Activated CD8-positive, alpha-beta T cell treated with anti-CD3 and anti-CD28 coated beads for 36 hours (primary cell): ENCODE measurements around the gene C1orf105. TPM values are rescaled to one million over a fixed set of nuclear protein-coding genes. Genes with fewer than 3 reads are reported as not detected.
"Not testable (repeated sequence)": the region's sequence is repeated elsewhere in the genome, so short reads cannot be mapped to it uniquely, and the experiment has no call there.

Experiments
- ATAC-seq: fragments of 200-7000 bp; cut with Tn5 transposase; one replicate; pipeline ENCODE4 v1.10.0; 2021; ENCODE audit warnings: mild to moderate bottlenecking, moderate library complexity
- CTCF ChIA-PET: fragments of 350-600 bp; sonication (Branson Sonifier 250); formaldehyde crosslinking; loops from one replicate; lab custom pipeline; 2021; ENCODE audit warnings: antibody characterized with exemption; lab: Charles Lee
- POLR2A ChIA-PET: fragments of 350-600 bp; sonication (Branson Sonifier 250); formaldehyde crosslinking; loops from one replicate; lab custom pipeline; 2021; ENCODE audit warnings: antibody characterized with exemption; lab: Charles Lee
- DNase-seq: peaks from one replicate; pipeline ENCODE4 v3.0.0-alpha.2; 2020
- H3K27ac Mint-ChIP-seq: one replicate; pipeline ENCODE4 v1.8.0; 2021; ENCODE audit warnings: mild to moderate bottlenecking, mixed read lengths
- H3K27me3 Mint-ChIP-seq: one replicate; pipeline ENCODE4 v1.8.0; 2021; ENCODE audit warnings: mixed read lengths
- H3K36me3 Mint-ChIP-seq: one replicate; pipeline ENCODE4 v1.8.0; 2021; ENCODE audit warnings: low read depth, mixed read lengths
- H3K4me1 Mint-ChIP-seq: one replicate; pipeline ENCODE4 v1.8.0; 2021; ENCODE audit warnings: low read depth, mixed read lengths
- H3K4me3 Mint-ChIP-seq: one replicate; pipeline ENCODE4 v1.8.0; 2021; ENCODE audit warnings: mild to moderate bottlenecking, moderate library complexity, mixed read lengths
- H3K9me3 Mint-ChIP-seq: one replicate; pipeline ENCODE4 v1.8.0; 2021; ENCODE audit warnings: mixed read lengths
- CTCF ChIP-seq: fragments of 200-600 bp; IDR thresholded peaks from one replicate; pipeline ENCODE4 v1.8.0; 2022; ENCODE audit warnings: antibody characterized with exemption, mild to moderate bottlenecking
- intact Hi-C: fragments of 100-400 bp; cut with micrococcal nuclease; formaldehyde crosslinking; loops from one replicate; pipeline ENCODE4 v1.10.0; 2022
- total RNA-seq, 2 experiments: library from RNA; stranded (reverse); gene quantifications; one replicate each; pipeline ENCODE4 v1.2.3, GENCODE V29; 2021

C1orf105 gene
- not detected for total RNA-seq

- ChIA-PET POLR2A (interaction anchor here (0.6 kb wide), 1 partner anchor 12 kb away, joined by 3 read pairs; no protein-coding TSS in a partner anchor), CTCF (interaction anchor here (1.1 to 1.5 kb wide), 5 partner anchors 8 to 418 kb away, joined by 3 to 6 read pairs (median 3); no protein-coding TSS in a partner anchor)
- DNase-seq (no peak), ATAC-seq (no peak)
- intact Hi-C loops, result no loop called here
- no peaks in the 10 kb centered on the region for H3K9me3 Mint-ChIP-seq
- no peak within 1 kb of the TSS for H3K4me3 Mint-ChIP-seq
- TF ChIP-seq CTCF, result no peak
- H3K27me3 Mint-ChIP-seq, result no peaks in the 10 kb centered on the region
- H3K36me3 Mint-ChIP-seq, result no peaks in the 10 kb centered on the region
- H3K27ac Mint-ChIP-seq, result no peak within 1 kb of the TSS
- H3K4me1 Mint-ChIP-seq, result peaks cover 10% of the 10 kb centered on the region
Observed at GRCh38 chr1:172420385-172420784, at the start of gene C1orf105. C1orf105 (plus strand) TSS chr1:172420685; CDS start chr1:172420886, 201 bp downstream.

GRCh38 chr1:172371646-172372045 lies 48.8 kb upstream of the C1orf105 start:
- ATAC-seq, H3K27me3 Mint-ChIP-seq, intact Hi-C loops, CTCF ChIA-PET, H3K27ac Mint-ChIP-seq, POLR2A ChIA-PET, DNase-seq, H3K36me3 Mint-ChIP-seq, H3K4me3 Mint-ChIP-seq: not testable (repeated sequence)
- H3K4me1 Mint-ChIP-seq, result peaks cover 18% of the 10 kb centered on the region
- H3K9me3 Mint-ChIP-seq, result peaks cover 21% of the 10 kb centered on the region

- ATAC-seq, result no peak
- no peak for TF ChIP-seq CTCF
- H3K9me3 Mint-ChIP-seq, result peaks cover 5% of the 10 kb centered on the region
- H3K4me3 Mint-ChIP-seq, result no peak overlapping the region
- H3K27me3 Mint-ChIP-seq, result no peaks in the 10 kb centered on the region
- no peaks in the 10 kb centered on the region for H3K36me3 Mint-ChIP-seq
- POLR2A ChIA-PET, result interaction anchor here (1.2 kb wide), 1 partner anchor 15 kb away, joined by 9 read pairs; no protein-coding TSS in a partner anchor
- H3K4me1 Mint-ChIP-seq, result peaks cover 21% of the 10 kb centered on the region
- H3K27ac Mint-ChIP-seq, result no peak overlapping the region
- intact Hi-C loops, result no loop called here
- DNase-seq, result no peak
- CTCF ChIA-PET, result interaction anchor here (1.3 kb wide), 2 partner anchors 56 to 70 kb away, joined by 3 to 4 read pairs; partner anchors contain the start of gene PIGC
Observed at GRCh38 chr1:172373864-172374263, 46.6 kb upstream of the C1orf105 start.

GRCh38 chr1:172375211-172375631 lies 45.3 kb upstream of the C1orf105 start:
- H3K36me3 Mint-ChIP-seq, result no peaks in the 10 kb centered on the region
- CTCF ChIA-PET, result interaction anchor here (1.0 kb wide), 1 partner anchor 56 kb away, joined by 3 read pairs; no protein-coding TSS in a partner anchor
- no peaks in the 10 kb centered on the region for H3K9me3 Mint-ChIP-seq
- no peak overlapping the region for H3K27ac Mint-ChIP-seq
- H3K4me1 Mint-ChIP-seq, result peaks cover 25% of the 10 kb centered on the region
- intact Hi-C loops, result no loop called here
- DNase-seq (peak; percentile 4), ATAC-seq (peak; percentile 61)
- POLR2A ChIA-PET, result interaction anchor here (1.4 kb wide), 1 partner anchor 37 kb away, joined by 4 read pairs; no protein-coding TSS in a partner anchor
- no peak for TF ChIP-seq CTCF
- H3K27me3 Mint-ChIP-seq, result no peaks in the 10 kb centered on the region
- H3K4me3 Mint-ChIP-seq, result no peak overlapping the region

- intact Hi-C loops, result no loop called here
- CTCF ChIA-PET, result interaction anchor here (0.6 to 2.1 kb wide), 5 partner anchors 10 to 22 kb away, joined by 3 to 7 read pairs (median 3); no protein-coding TSS in a partner anchor
- no peak for TF ChIP-seq CTCF
- POLR2A ChIA-PET, result no interaction called here
- no peaks in the 10 kb centered on the region for H3K9me3 Mint-ChIP-seq
- no peak overlapping the region for H3K27ac Mint-ChIP-seq
- no peak overlapping the region for H3K4me3 Mint-ChIP-seq
- no peaks in the 10 kb centered on the region for H3K36me3 Mint-ChIP-seq
- peaks cover 35% of the 10 kb centered on the region for H3K4me1 Mint-ChIP-seq
- no peak for DNase-seq
- no peaks in the 10 kb centered on the region for H3K27me3 Mint-ChIP-seq
- no peak for ATAC-seq
Observed at GRCh38 chr1:172376431-172376830, 44.1 kb upstream of the C1orf105 start.
